Spleen (tissue), 7 donors: ENCODE data around the gene ITPK1.

Source experiments
- CTCF ChIP-seq, 11 experiments: fragments of 200-600 bp in 7 of 11; fragments of 450-650 bp in 4 of 11; sonication (generic) in 4 of 11; IDR thresholded peaks in 8 of 11; conservative IDR thresholded peaks in 3 of 11; 1 replicate in 7 of 11; 2 replicates in 4 of 11; pipeline versions ENCODE4 v1.4.0 to v1.8.0; 2016 to 2021; ENCODE audit warnings: antibody characterized with exemption in 11 of 11, inconsistent platforms in 4 of 11, mild to moderate bottlenecking in 1 of 11
- POLR2A ChIP-seq, 3 donors: fragments of 450-650 bp; IDR thresholded peaks; one replicate each; pipeline ENCODE4 v1.5.1; 2017; ENCODE audit warnings: antibody characterized with exemption in 3 of 3, mild to moderate bottlenecking in 1 of 3
- POLR2AphosphoS5 ChIP-seq, 3 donors: sonication (generic); formaldehyde crosslinking; IDR thresholded peaks; one replicate each; pipeline ENCODE4 v1.5.1; 2017; ENCODE audit warnings: antibody characterized with exemption in 3 of 3
- donor health status: DM: no; HTN: no; CAD: no; lungs with moderate emphysema.
- donor health status: DM: no; HTN: no; CAD: no.
- donor health status: DM: no; HTN: no; CAD: no.

GRCh38 chr14:93050761-93051160 lies 65.0 kb downstream of the ITPK1 start:
- TF ChIP-seq CTCF (IDR thresholded peaks at IDR 0.05 in 8 of 11, conservative IDR thresholded peaks at IDR 0.05 in 3 of 11) (no peak), POLR2A (IDR thresholded peaks at IDR 0.05) (no peak), POLR2AphosphoS5 (IDR thresholded peaks at IDR 0.05) (no peak)
